ENCODE data around the gene CFAP141.

DNA sequence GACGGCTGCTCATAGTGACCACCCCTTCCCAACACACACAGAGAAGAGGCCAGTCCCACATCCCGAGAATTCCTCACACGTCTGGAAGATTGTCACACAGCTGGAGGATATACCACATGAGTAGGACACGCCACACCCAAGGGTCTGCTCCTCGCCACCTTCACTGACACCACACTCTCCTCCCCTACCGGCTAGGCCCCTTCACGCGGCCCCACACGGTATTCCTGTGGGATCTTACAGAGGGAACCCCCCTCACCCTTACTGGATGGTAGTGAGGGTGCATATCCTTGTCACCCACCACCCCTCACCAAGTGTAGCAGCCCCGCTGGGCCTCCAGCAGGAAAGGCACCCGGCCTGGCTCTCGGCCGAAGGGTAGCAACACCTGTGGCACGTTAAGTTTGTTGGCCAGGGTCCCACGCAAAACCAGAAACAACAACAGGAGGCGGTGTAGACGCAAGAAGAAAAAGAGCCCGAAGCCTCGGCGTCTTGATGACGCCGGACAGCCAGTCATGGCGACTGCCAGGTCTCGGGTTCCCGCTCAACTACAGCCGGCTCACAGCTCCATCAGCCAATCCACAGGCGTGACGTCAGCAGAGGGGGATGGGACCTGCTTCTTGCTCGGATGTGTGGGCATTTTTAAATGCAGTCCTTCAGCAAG, 51.5 kb downstream of the CFAP141 start, which contains the start of gene NUP210L:
- TF ChIP-seq, protein P1, sequence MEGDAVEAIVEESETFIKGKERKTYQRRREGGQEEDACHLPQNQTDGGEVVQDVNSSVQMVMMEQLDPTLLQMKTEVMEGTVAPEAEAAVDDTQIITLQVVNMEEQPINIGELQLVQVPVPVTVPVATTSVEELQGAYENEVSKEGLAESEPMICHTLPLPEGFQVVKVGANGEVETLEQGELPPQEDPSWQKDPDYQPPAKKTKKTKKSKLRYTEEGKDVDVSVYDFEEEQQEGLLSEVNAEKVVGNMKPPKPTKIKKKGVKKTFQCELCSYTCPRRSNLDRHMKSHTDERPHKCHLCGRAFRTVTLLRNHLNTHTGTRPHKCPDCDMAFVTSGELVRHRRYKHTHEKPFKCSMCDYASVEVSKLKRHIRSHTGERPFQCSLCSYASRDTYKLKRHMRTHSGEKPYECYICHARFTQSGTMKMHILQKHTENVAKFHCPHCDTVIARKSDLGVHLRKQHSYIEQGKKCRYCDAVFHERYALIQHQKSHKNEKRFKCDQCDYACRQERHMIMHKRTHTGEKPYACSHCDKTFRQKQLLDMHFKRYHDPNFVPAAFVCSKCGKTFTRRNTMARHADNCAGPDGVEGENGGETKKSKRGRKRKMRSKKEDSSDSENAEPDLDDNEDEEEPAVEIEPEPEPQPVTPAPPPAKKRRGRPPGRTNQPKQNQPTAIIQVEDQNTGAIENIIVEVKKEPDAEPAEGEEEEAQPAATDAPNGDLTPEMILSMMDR (IDR thresholded peaks at IDR 0.05; ENCODE audit: poor library complexity, severe bottlenecking): no peak
- TF ChIP-seq SMC3 (conservative IDR thresholded peaks at IDR 0.05; ENCODE audit: poor library complexity) (no peak), POLR2AphosphoS5 (IDR thresholded peaks at IDR 0.05) (no peak), EP300 (conservative IDR thresholded peaks at IDR 0.05; ENCODE audit: poor library complexity, severe bottlenecking) (no peak), TAF1 (IDR thresholded peaks at IDR 0.05; ENCODE audit: low read depth) (no peak), MXI1 (conservative IDR thresholded peaks at IDR 0.05; ENCODE audit: poor library complexity, severe bottlenecking) (no peak), EZH2 (IDR thresholded peaks at IDR 0.05; ENCODE audit: borderline replicate concordance, insufficient read depth, low read length, poor library complexity, severe bottlenecking) (no peak), RAD21 (conservative IDR thresholded peaks at IDR 0.05) (no peak)
- TF ChIP-seq, protein P2, sequence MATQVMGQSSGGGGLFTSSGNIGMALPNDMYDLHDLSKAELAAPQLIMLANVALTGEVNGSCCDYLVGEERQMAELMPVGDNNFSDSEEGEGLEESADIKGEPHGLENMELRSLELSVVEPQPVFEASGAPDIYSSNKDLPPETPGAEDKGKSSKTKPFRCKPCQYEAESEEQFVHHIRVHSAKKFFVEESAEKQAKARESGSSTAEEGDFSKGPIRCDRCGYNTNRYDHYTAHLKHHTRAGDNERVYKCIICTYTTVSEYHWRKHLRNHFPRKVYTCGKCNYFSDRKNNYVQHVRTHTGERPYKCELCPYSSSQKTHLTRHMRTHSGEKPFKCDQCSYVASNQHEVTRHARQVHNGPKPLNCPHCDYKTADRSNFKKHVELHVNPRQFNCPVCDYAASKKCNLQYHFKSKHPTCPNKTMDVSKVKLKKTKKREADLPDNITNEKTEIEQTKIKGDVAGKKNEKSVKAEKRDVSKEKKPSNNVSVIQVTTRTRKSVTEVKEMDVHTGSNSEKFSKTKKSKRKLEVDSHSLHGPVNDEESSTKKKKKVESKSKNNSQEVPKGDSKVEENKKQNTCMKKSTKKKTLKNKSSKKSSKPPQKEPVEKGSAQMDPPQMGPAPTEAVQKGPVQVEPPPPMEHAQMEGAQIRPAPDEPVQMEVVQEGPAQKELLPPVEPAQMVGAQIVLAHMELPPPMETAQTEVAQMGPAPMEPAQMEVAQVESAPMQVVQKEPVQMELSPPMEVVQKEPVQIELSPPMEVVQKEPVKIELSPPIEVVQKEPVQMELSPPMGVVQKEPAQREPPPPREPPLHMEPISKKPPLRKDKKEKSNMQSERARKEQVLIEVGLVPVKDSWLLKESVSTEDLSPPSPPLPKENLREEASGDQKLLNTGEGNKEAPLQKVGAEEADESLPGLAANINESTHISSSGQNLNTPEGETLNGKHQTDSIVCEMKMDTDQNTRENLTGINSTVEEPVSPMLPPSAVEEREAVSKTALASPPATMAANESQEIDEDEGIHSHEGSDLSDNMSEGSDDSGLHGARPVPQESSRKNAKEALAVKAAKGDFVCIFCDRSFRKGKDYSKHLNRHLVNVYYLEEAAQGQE (IDR thresholded peaks at IDR 0.05; ENCODE audit: borderline replicate concordance): no peak
